Loucy (cell line): Measurements from ENCODE around the gene AP2B1.

Experiments used
- CTCF ChIP-seq: fragments of 200-600 bp; sonication (generic); conservative IDR thresholded peaks from 2 replicates; pipeline ENCODE4 v1.5.1; 2014; ENCODE audit warnings: mild to moderate bottlenecking, antibody characterized with exemption, low read length
- EZH2phosphoT487 ChIP-seq: fragments of 200-600 bp; IDR thresholded peaks from 2 replicates; pipeline ENCODE4 v1.6.1; 2018; ENCODE audit warnings: antibody characterized with exemption, mild to moderate bottlenecking, moderate library complexity, borderline replicate concordance

GRCh38 chr17:35700150-35700549 lies 113.0 kb downstream of the AP2B1 start:
- TF ChIP-seq CTCF (no peak), EZH2phosphoT487 (no peak)
